ENCODE results near the gene CHST7. TPM values are rescaled to one million over a fixed set of nuclear protein-coding genes. Genes with fewer than 3 reads are reported as not detected.

The CHST7 gene
- total and polyA plus RNA-seq, 2 of the 4 experiments (the other 2 are of a cell fraction): 2.9 to 4.8 TPM

DNA sequence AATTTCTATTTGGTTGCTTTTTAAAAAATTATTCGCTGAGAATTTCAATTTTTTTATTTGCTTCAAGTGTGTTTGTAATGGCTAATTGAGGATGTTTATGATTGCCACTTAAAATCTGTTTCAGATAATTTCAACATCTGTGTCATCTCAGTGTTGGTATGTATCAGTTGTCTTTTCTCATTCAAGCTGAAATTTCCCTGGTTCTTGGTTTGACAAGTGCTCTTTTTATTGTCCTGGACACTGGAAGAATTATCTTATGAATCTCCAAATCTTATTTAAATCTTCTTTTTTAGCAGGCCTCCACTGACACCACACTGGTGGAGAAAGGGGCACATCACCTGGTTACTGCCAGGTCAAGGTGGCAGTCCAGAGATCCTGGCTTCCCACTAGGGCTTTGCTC is 21.5 kb downstream of the CHST7 start:
- no peak overlapping the region for H4K8ac ChIP-seq (ENCODE audit: low read depth in 2 of 2, low read length in 2 of 2)
- no peak overlapping the region for H3K4me3 ChIP-seq (ENCODE audit: insufficient read depth, low read depth, low read length)
- CTCF ChIA-PET: no interaction called here
- no peak for DNase-seq
- no peak overlapping the region for H3K18ac ChIP-seq (ENCODE audit: low read depth, low read length)
- H3K23ac ChIP-seq (ENCODE audit: low read depth, low read length): no peak overlapping the region
- in situ Hi-C loops (cut with MboI; ENCODE audit: low sequenced_read_pairs): no loop called here
- H4K5ac ChIP-seq (ENCODE audit: low read depth, low read length): no peak overlapping the region
- H3K4me2 ChIP-seq (ENCODE audit: low read depth, low read length): no peak overlapping the region
- no peak overlapping the region for H2AK9ac ChIP-seq (replicated peaks; ENCODE audit: low read depth, low read length, poor library complexity)
- no CpG with 5 or more reads among the region's 1 CpG for WGBS, 2 experiments (ENCODE audit: extremely low coverage in 2 of 2, insufficient read length in 1 of 2)
- no peak for TF ChIP-seq CHD1 (IDR thresholded peaks at IDR 0.05; ENCODE audit: low read depth, low read length)
- TF ChIP-seq NFE2L2 (IDR thresholded peaks at IDR 0.05; ENCODE audit: low read depth, low read length): no peak
- TF ChIP-seq, protein P1, sequence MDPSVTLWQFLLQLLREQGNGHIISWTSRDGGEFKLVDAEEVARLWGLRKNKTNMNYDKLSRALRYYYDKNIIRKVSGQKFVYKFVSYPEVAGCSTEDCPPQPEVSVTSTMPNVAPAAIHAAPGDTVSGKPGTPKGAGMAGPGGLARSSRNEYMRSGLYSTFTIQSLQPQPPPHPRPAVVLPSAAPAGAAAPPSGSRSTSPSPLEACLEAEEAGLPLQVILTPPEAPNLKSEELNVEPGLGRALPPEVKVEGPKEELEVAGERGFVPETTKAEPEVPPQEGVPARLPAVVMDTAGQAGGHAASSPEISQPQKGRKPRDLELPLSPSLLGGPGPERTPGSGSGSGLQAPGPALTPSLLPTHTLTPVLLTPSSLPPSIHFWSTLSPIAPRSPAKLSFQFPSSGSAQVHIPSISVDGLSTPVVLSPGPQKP (IDR thresholded peaks at IDR 0.05; ENCODE audit: borderline replicate concordance, low read depth, low read length): no peak
- TF ChIP-seq FOS (IDR thresholded peaks at IDR 0.05; ENCODE audit: low read depth, low read length): no peak
- TF ChIP-seq, protein P2, sequence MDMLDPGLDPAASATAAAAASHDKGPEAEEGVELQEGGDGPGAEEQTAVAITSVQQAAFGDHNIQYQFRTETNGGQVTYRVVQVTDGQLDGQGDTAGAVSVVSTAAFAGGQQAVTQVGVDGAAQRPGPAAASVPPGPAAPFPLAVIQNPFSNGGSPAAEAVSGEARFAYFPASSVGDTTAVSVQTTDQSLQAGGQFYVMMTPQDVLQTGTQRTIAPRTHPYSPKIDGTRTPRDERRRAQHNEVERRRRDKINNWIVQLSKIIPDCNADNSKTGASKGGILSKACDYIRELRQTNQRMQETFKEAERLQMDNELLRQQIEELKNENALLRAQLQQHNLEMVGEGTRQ (IDR thresholded peaks at IDR 0.05; ENCODE audit: low read depth, low read length): no peak
- TF ChIP-seq MAFK (IDR thresholded peaks at IDR 0.05; ENCODE audit: low read depth, low read length): no peak
- no peaks in the 10 kb centered on the region for H3K9me1 ChIP-seq (ENCODE audit: insufficient read depth, low read length)
- dilution Hi-C loops (cut with HindIII; ENCODE audit: low sequenced_read_pairs, unreplicated experiment): no loop called here
- 0 out of 4 replicates have a peak, but pooled peaks cover 0 to 4% of the 10 kb centered on the region in 2 experiments for H3K79me1 ChIP-seq (ENCODE audit: low read depth in 1 of 2, low read length in 2 of 2)
- H3K9ac ChIP-seq (ENCODE audit: low read depth, low read length): no peak overlapping the region
- H2BK120ac ChIP-seq (ENCODE audit: low read depth, low read length): no peak overlapping the region
- no peak overlapping the region for H2BK20ac ChIP-seq (ENCODE audit: low read depth, low read length)
- no peak overlapping the region for H2BK5ac ChIP-seq (ENCODE audit: low read depth, low read length, poor library complexity, severe bottlenecking)
- H2BK15ac ChIP-seq (ENCODE audit: low read depth, low read length): no peak overlapping the region
- H3K14ac ChIP-seq (replicated peaks; ENCODE audit: low read depth, low read length): no peak overlapping the region
- no peaks in the 10 kb centered on the region for H3K9me3 ChIP-seq (ENCODE audit: control insufficient read depth, insufficient read depth, low read length)
- H4K20me1 ChIP-seq (ENCODE audit: insufficient read depth, low read length): no peaks in the 10 kb centered on the region
- H3K4ac ChIP-seq (ENCODE audit: low read depth, low read length): no peak overlapping the region
- intact Hi-C loops (cut with micrococcal nuclease): no loop called here
- H3K27me3 ChIP-seq (ENCODE audit: control insufficient read depth, insufficient read depth, low read length): no peaks in the 10 kb centered on the region
- no peak overlapping the region for H3K56ac ChIP-seq (ENCODE audit: extremely low read depth, insufficient read depth, low read length)
- ATAC-seq (ENCODE audit: low read depth): no peak
- H4K91ac ChIP-seq (ENCODE audit: insufficient read depth, low read depth, low read length): no peak overlapping the region
- H2AFZ ChIP-seq (replicated peaks; ENCODE audit: low read length, poor library complexity): no peak overlapping the region
- POLR2A ChIA-PET (ENCODE audit: unreplicated experiment): no interaction called here
- no peaks in the 10 kb centered on the region; the same call in 1 of the 2 replicates for H3K36me3 ChIP-seq (ENCODE audit: control insufficient read depth, insufficient read depth, low read length)
- H3K4me1 ChIP-seq (ENCODE audit: control insufficient read depth, insufficient read depth, low read length): no peaks in the 10 kb centered on the region
- no TSS peak for BruUV-seq (replicated peaks)
- no peak overlapping the region for H3K27ac ChIP-seq (ENCODE audit: insufficient read depth, low read length)
- no peak overlapping the region for H2AK5ac ChIP-seq (ENCODE audit: low read depth, low read length)
